Left lung (tissue), 10 donors: ENCODE results near the gene CD2AP. TPM values are rescaled to one million over a fixed set of nuclear protein-coding genes. Genes with fewer than 3 reads are reported as not detected.

Experiments
- ATAC-seq: fragments of 200-7000 bp; cut with Tn5 transposase; one replicate; pipeline ENCODE4 v1.9.1; 2020; ENCODE audit warnings: moderate library complexity
- DNase-seq, 4 donors: peaks; one replicate each; pipeline ENCODE4 v3.0.0-alpha.2; 2013 to 2020
- H3K27ac ChIP-seq, 2 donors: fragments of 200-600 bp; sonication (generic) in 1 of 2; one replicate each; pipeline versions ENCODE4 v1.5.0 to v1.8.0; 2020 to 2021
- H3K27me3 ChIP-seq, 2 donors: fragments of 200-600 bp; sonication (generic) in 1 of 2; one replicate each; pipeline versions ENCODE4 v1.5.0 to v1.8.0; 2020 to 2021
- H3K36me3 ChIP-seq, 2 donors: fragments of 200-600 bp; sonication (generic) in 1 of 2; one replicate each; pipeline versions ENCODE4 v1.5.0 to v1.8.0; 2020 to 2021
- H3K4me1 ChIP-seq, 2 donors: fragments of 200-600 bp; one replicate each; pipeline ENCODE4 v1.8.0; 2021
- H3K4me3 ChIP-seq, 2 donors: fragments of 200-600 bp; sonication (generic) in 1 of 2; one replicate each; pipeline versions ENCODE4 v1.5.0 to v1.8.0; 2020 to 2021; ENCODE audit warnings: mild to moderate bottlenecking in 1 of 2
- H3K9me3 ChIP-seq, 2 donors: fragments of 200-600 bp; sonication (generic) in 1 of 2; one replicate each; pipeline versions ENCODE4 v1.5.0 to v1.8.0; 2020 to 2021
- CTCF ChIP-seq, 2 donors: fragments of 200-600 bp; sonication (generic) in 1 of 2; IDR thresholded peaks; one replicate each; pipeline versions ENCODE4 v1.5.0 to v1.8.0; 2021; ENCODE audit warnings: antibody characterized with exemption in 2 of 2
- intact Hi-C, 2 donors: fragments of 100-400 bp; cut with DNase I; formaldehyde crosslinking; loops; one replicate each; pipeline versions ENCODE4 v1.11.2 to v1.14.2; 2022
- polyA plus RNA-seq, 6 donors: library from polyadenylated mRNA; unstranded; fragments of 120-200 nt; gene quantifications; one replicate each; pipeline ENCODE4 v1.2.1, GENCODE V29; 2013; ENCODE audit not compliant: insufficient read length in 6 of 6
- total RNA-seq, 2 donors: library from RNA; stranded (reverse); fragmentation: NEBNext Ultra II Directional; extraction: Animal tissue kit (Norgen Biotek cat#: 25700); gene quantifications; one replicate each; pipeline ENCODE4 v1.2.1, GENCODE V29; 2021
- donor health status: DM: no; HTN: yes; CAD: no.
- donor health status: DM: no; HTN: no; CAD: no.

CD2AP gene
- total and polyA plus RNA-seq, 8 donors, result 36.6 to 46.0 (median 42.5) TPM

GRCh38 chr6:47621838-47622449 is 144.4 kb downstream of the CD2AP start:
- Histone ChIP-seq H3K9me3 (no peaks in the 10 kb centered on the region), H3K27ac (no peak overlapping the region), H3K27me3 (no peaks in the 10 kb centered on the region), H3K4me1 (no peaks in the 10 kb centered on the region), H3K36me3 (peaks cover 0 to 53% of the 10 kb centered on the region in 2 donors), H3K4me3 (no peak overlapping the region)
- no peak for DNase-seq
- no peak for ATAC-seq
- no peak for TF ChIP-seq CTCF (IDR thresholded peaks at IDR 0.05)
- intact Hi-C loops, result no loop called here

- Histone ChIP-seq H3K27ac (no peak overlapping the region), H3K9me3 (no peaks in the 10 kb centered on the region), H3K27me3 (no peaks in the 10 kb centered on the region), H3K4me3 (no peak overlapping the region), H3K36me3 (peaks cover 0 to 12% of the 10 kb centered on the region in 2 donors), H3K4me1 (no peaks in the 10 kb centered on the region)
- TF ChIP-seq CTCF (IDR thresholded peaks at IDR 0.05), result no peak
- ATAC-seq, result no peak
- no peak for DNase-seq
- intact Hi-C loops, result no loop called here
These were observed 149.2 kb downstream of the CD2AP start for GRCh38 chr6:47626782-47627181.

GRCh38 chr6:47628448-47629272 is 151.1 kb downstream of the CD2AP start:
- Histone ChIP-seq H3K4me3 (no peak overlapping the region), H3K27me3 (no peaks in the 10 kb centered on the region), H3K4me1 (no peaks in the 10 kb centered on the region), H3K27ac (no peak overlapping the region), H3K9me3 (no peaks in the 10 kb centered on the region), H3K36me3 (no peaks in the 10 kb centered on the region)
- DNase-seq (peak in 1 of 4 donors; percentile 28), ATAC-seq (no peak)
- no peak for TF ChIP-seq CTCF (IDR thresholded peaks at IDR 0.05)
- intact Hi-C loops, result no loop called here

GRCh38 chr6:47629954-47630353 is 152.4 kb downstream of the CD2AP start:
- intact Hi-C loops, result loop anchor here in 1 of 2 donors (5.0 kb wide), 1 partner anchor 147 kb away; no protein-coding TSS in a partner anchor
- TF ChIP-seq CTCF (IDR thresholded peaks at IDR 0.05), result no peak

GRCh38 chr6:47630587-47630986 is 153.0 kb downstream of the CD2AP start:
- Histone ChIP-seq H3K9me3 (no peaks in the 10 kb centered on the region), H3K27me3 (no peaks in the 10 kb centered on the region), H3K4me1 (peaks cover 5 to 6% of the 10 kb centered on the region in 2 donors), H3K4me3 (no peak overlapping the region), H3K36me3 (no peaks in the 10 kb centered on the region), H3K27ac (no peak overlapping the region)
- DNase-seq (no peak), ATAC-seq (no peak)
- intact Hi-C loops, result loop anchor here in 1 of 2 donors (5.0 kb wide), 1 partner anchor 147 kb away; no protein-coding TSS in a partner anchor
- TF ChIP-seq CTCF (IDR thresholded peaks at IDR 0.05), result no peak

More at GRCh38 chr6:47629954-47630353, 152.4 kb downstream of the CD2AP start:
- no peak for ATAC-seq
- H3K4me1 ChIP-seq, result peaks cover 5 to 6% of the 10 kb centered on the region in 2 donors
- no peaks in the 10 kb centered on the region for H3K27me3 ChIP-seq
- H3K36me3 ChIP-seq, result no peaks in the 10 kb centered on the region
- H3K9me3 ChIP-seq, result no peaks in the 10 kb centered on the region
- DNase-seq, result no peak
- no peak overlapping the region for H3K4me3 ChIP-seq
- no peak overlapping the region for H3K27ac ChIP-seq
